T-helper 17 cell (primary cell): Measurements from ENCODE around the gene SPTBN2. TPM values are rescaled to one million over a fixed set of nuclear protein-coding genes. Genes with fewer than 3 reads are reported as not detected.

Source experiments
- ATAC-seq: fragments of 150-1000 bp; cut with Tn5 transposase; 2 replicates; pipeline ENCODE4 v1.10.0; 2021; ENCODE audit warnings: mild to moderate bottlenecking, moderate library complexity
- DNase-seq, 3 donors: peaks; one replicate each; pipeline versions ENCODE4 v3.0.0 to v3.0.0-alpha.2; 2020 to 2021
- H3K9me3 ChIP-seq: one replicate; pipeline ENCODE4 v1.7.0; 2013; ENCODE audit warnings: low read length, mild to moderate bottlenecking; ENCODE audit not compliant: control insufficient read depth, poor library complexity, severe bottlenecking
- H3K27ac Mint-ChIP-seq: one replicate; pipeline ENCODE4 v1.8.0; 2022; ENCODE audit warnings: mild to moderate bottlenecking, moderate library complexity, mixed read lengths
- H3K27me3 Mint-ChIP-seq: one replicate; pipeline ENCODE4 v1.8.0; 2022; ENCODE audit warnings: mixed read lengths
- H3K36me3 Mint-ChIP-seq: one replicate; pipeline ENCODE4 v1.8.0; 2022; ENCODE audit warnings: low read depth, mixed read lengths
- H3K4me1 Mint-ChIP-seq: one replicate; pipeline ENCODE4 v1.8.0; 2022; ENCODE audit warnings: mild to moderate bottlenecking, mixed read lengths
- H3K4me3 Mint-ChIP-seq: one replicate; pipeline ENCODE4 v1.8.0; 2022; ENCODE audit warnings: mild to moderate bottlenecking, moderate library complexity, mixed read lengths
- total RNA-seq, 4 donors: library from RNA in 2 of 4; stranded (reverse) in 2 of 4; gene quantifications; one replicate each; pipeline ENCODE4 v1.2.3 and lab custom pipeline; 2022 to 2026

SPTBN2 gene
- total RNA-seq, 2 donors from 2014 or later: 0.23 TPM; not detected in 1

GRCh38 chr11:66720223-66720898 is 8.7 kb downstream of the SPTBN2 start:
- DNase-seq (no peak), ATAC-seq (no peak)
- Mint-ChIP-seq H3K4me1 (peaks cover 4% of the 10 kb centered on the region), H3K27ac (peak overlapping the region; percentile 32), H3K27me3 (peaks cover 55% of the 10 kb centered on the region), H3K4me3 (no peak overlapping the region), H3K36me3 (peaks cover 7% of the 10 kb centered on the region)
- no peaks in the 10 kb centered on the region for H3K9me3 ChIP-seq

- no peaks in the 10 kb centered on the region for H3K9me3 ChIP-seq
- H3K36me3 Mint-ChIP-seq: peaks cover 7% of the 10 kb centered on the region
- H3K27ac Mint-ChIP-seq: no peak overlapping the region
- H3K27me3 Mint-ChIP-seq: peaks cover 55% of the 10 kb centered on the region
- H3K4me3 Mint-ChIP-seq: no peak overlapping the region
- DNase-seq (no peak), ATAC-seq (no peak)
- peaks cover 4% of the 10 kb centered on the region for H3K4me1 Mint-ChIP-seq
These were observed 9.7 kb downstream of the SPTBN2 start for GRCh38 chr11:66719111-66719872.

GRCh38 chr11:66718320-66718971 is 10.6 kb downstream of the SPTBN2 start:
- peaks cover 6% of the 10 kb centered on the region for H3K4me1 Mint-ChIP-seq
- H3K9me3 ChIP-seq: no peaks in the 10 kb centered on the region
- H3K36me3 Mint-ChIP-seq: peaks cover 7% of the 10 kb centered on the region
- H3K27ac Mint-ChIP-seq: no peak overlapping the region
- DNase-seq: no peak
- ATAC-seq: no peak
- no peak overlapping the region for H3K4me3 Mint-ChIP-seq
- H3K27me3 Mint-ChIP-seq: peaks cover 64% of the 10 kb centered on the region

GRCh38 chr11:66717925-66718319 is 11.1 kb downstream of the SPTBN2 start:
- H3K9me3 ChIP-seq: no peaks in the 10 kb centered on the region
- Mint-ChIP-seq H3K36me3 (peaks cover 7% of the 10 kb centered on the region), H3K4me1 (peaks cover 6% of the 10 kb centered on the region), H3K27ac (no peak overlapping the region), H3K4me3 (no peak overlapping the region), H3K27me3 (peaks cover 66% of the 10 kb centered on the region)
- DNase-seq: no peak
- ATAC-seq: no peak

- Mint-ChIP-seq H3K36me3 (peaks cover 7% of the 10 kb centered on the region), H3K27ac (no peak overlapping the region), H3K27me3 (peaks cover 64% of the 10 kb centered on the region), H3K4me1 (peaks cover 6% of the 10 kb centered on the region), H3K4me3 (no peak overlapping the region)
- no peaks in the 10 kb centered on the region for H3K9me3 ChIP-seq
- DNase-seq: no peak
- ATAC-seq: no peak
These were observed 12.0 kb downstream of the SPTBN2 start for GRCh38 chr11:66716996-66717395.

GRCh38 chr11:66715346-66716085 is 13.5 kb downstream of the SPTBN2 start:
- DNase-seq (no peak), ATAC-seq (no peak)
- Mint-ChIP-seq H3K4me1 (peaks cover 6% of the 10 kb centered on the region), H3K27me3 (peaks cover 63% of the 10 kb centered on the region), H3K36me3 (peaks cover 6% of the 10 kb centered on the region), H3K27ac (no peak overlapping the region), H3K4me3 (no peak overlapping the region)
- no peaks in the 10 kb centered on the region for H3K9me3 ChIP-seq

GRCh38 chr11:66713746-66714480 is 15.1 kb downstream of the SPTBN2 start:
- ATAC-seq: no peak
- Mint-ChIP-seq H3K36me3 (peaks cover 5% of the 10 kb centered on the region), H3K27ac (no peak overlapping the region), H3K4me3 (no peak overlapping the region), H3K27me3 (peaks cover 59% of the 10 kb centered on the region), H3K4me1 (peaks cover 5% of the 10 kb centered on the region)
- no peaks in the 10 kb centered on the region for H3K9me3 ChIP-seq
- no peak for DNase-seq

- DNase-seq: no peak
- no peaks in the 10 kb centered on the region for H3K9me3 ChIP-seq
- no peak overlapping the region for H3K27ac Mint-ChIP-seq
- no peak for ATAC-seq
- no peak overlapping the region for H3K4me3 Mint-ChIP-seq
- peaks cover 33% of the 10 kb centered on the region for H3K27me3 Mint-ChIP-seq
- H3K4me1 Mint-ChIP-seq: peaks cover 5% of the 10 kb centered on the region
- H3K36me3 Mint-ChIP-seq: no peaks in the 10 kb centered on the region
These were observed 18.6 kb downstream of the SPTBN2 start for GRCh38 chr11:66710384-66710930.

- Mint-ChIP-seq H3K4me3 (no peak overlapping the region), H3K36me3 (no peaks in the 10 kb centered on the region), H3K4me1 (peaks cover 3% of the 10 kb centered on the region), H3K27me3 (peaks cover 16% of the 10 kb centered on the region), H3K27ac (no peak overlapping the region)
- ATAC-seq (no peak), DNase-seq (no peak)
- H3K9me3 ChIP-seq: no peaks in the 10 kb centered on the region
These were observed 20.3 kb downstream of the SPTBN2 start for GRCh38 chr11:66708701-66709100.

GRCh38 chr11:66708094-66708493 is 20.9 kb downstream of the SPTBN2 start:
- no peak overlapping the region for H3K27ac Mint-ChIP-seq
- H3K4me1 Mint-ChIP-seq: peaks cover 3% of the 10 kb centered on the region
- H3K9me3 ChIP-seq: no peaks in the 10 kb centered on the region
- no peak overlapping the region for H3K4me3 Mint-ChIP-seq
- no peaks in the 10 kb centered on the region for H3K36me3 Mint-ChIP-seq
- ATAC-seq (no peak), DNase-seq (no peak)
- peaks cover 11% of the 10 kb centered on the region for H3K27me3 Mint-ChIP-seq

GRCh38 chr11:66707486-66707885 is 21.5 kb downstream of the SPTBN2 start:
- no peak overlapping the region for H3K27ac Mint-ChIP-seq
- no peak overlapping the region for H3K4me3 Mint-ChIP-seq
- peaks cover 3% of the 10 kb centered on the region for H3K4me1 Mint-ChIP-seq
- peaks cover 11% of the 10 kb centered on the region for H3K27me3 Mint-ChIP-seq
- no peaks in the 10 kb centered on the region for H3K9me3 ChIP-seq
- ATAC-seq (no peak), DNase-seq (no peak)
- H3K36me3 Mint-ChIP-seq: no peaks in the 10 kb centered on the region

GRCh38 chr11:66706989-66707388 is 22.0 kb downstream of the SPTBN2 start:
- Mint-ChIP-seq H3K27me3 (peaks cover 11% of the 10 kb centered on the region), H3K4me3 (no peak overlapping the region), H3K27ac (no peak overlapping the region), H3K4me1 (peaks cover 3% of the 10 kb centered on the region), H3K36me3 (no peaks in the 10 kb centered on the region)
- no peak for ATAC-seq
- H3K9me3 ChIP-seq: no peaks in the 10 kb centered on the region
- no peak for DNase-seq
